ENCODE results near the gene RERE. TPM values are rescaled to one million over a fixed set of nuclear protein-coding genes. Genes with fewer than 3 reads are reported as not detected.

The RERE gene
- total and polyA plus RNA-seq, 7 donors = 38.8 to 308 (median 99.7) TPM

GRCh38 chr1:8551057-8551456 is 266.4 kb downstream of the RERE start:
- peaks cover 8% of the 10 kb centered on the region for H3K4me1 ChIP-seq
- ATAC-seq (no peak), DNase-seq (no peak)
- 88 to 91% (median 90%) methylated on average over 3 of the region's 3 CpGs for WGBS, 3 donors
- no peaks in the 10 kb centered on the region for H3K9me3 ChIP-seq
- H3K27ac ChIP-seq = no peak overlapping the region
- no peaks in the 10 kb centered on the region for H3K27me3 ChIP-seq (ENCODE audit: insufficient read depth in 3 of 3, low read length in 2 of 3)
- no peak overlapping the region for H3K4me3 ChIP-seq
- TF ChIP-seq, protein P1, sequence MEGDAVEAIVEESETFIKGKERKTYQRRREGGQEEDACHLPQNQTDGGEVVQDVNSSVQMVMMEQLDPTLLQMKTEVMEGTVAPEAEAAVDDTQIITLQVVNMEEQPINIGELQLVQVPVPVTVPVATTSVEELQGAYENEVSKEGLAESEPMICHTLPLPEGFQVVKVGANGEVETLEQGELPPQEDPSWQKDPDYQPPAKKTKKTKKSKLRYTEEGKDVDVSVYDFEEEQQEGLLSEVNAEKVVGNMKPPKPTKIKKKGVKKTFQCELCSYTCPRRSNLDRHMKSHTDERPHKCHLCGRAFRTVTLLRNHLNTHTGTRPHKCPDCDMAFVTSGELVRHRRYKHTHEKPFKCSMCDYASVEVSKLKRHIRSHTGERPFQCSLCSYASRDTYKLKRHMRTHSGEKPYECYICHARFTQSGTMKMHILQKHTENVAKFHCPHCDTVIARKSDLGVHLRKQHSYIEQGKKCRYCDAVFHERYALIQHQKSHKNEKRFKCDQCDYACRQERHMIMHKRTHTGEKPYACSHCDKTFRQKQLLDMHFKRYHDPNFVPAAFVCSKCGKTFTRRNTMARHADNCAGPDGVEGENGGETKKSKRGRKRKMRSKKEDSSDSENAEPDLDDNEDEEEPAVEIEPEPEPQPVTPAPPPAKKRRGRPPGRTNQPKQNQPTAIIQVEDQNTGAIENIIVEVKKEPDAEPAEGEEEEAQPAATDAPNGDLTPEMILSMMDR (IDR thresholded peaks at IDR 0.05) = no peak
- intact Hi-C loops (cut with DNase I) = loop anchor here in 1 of 2 donors (5.0 kb wide), 1 partner anchor 301 kb away; no protein-coding TSS in a partner anchor
- peaks cover 0 to 3% of the 10 kb centered on the region in 2 donors for H3K36me3 ChIP-seq (ENCODE audit: insufficient read depth in 1 of 2, low read depth in 1 of 2)

GRCh38 chr1:8547791-8548190 is 269.6 kb downstream of the RERE start:
- no peak for ATAC-seq
- Histone ChIP-seq H3K9me3 (no peaks in the 10 kb centered on the region), H3K27me3 (ENCODE audit: insufficient read depth in 3 of 3, low read length in 2 of 3) (no peaks in the 10 kb centered on the region), H3K4me3 (no peak overlapping the region), H3K4me1 (no peaks in the 10 kb centered on the region), H3K36me3 (ENCODE audit: insufficient read depth in 1 of 2, low read depth in 1 of 2) (no peaks in the 10 kb centered on the region), H3K27ac (no peak overlapping the region)
- intact Hi-C loops (cut with DNase I) = no loop called here
- no peak for DNase-seq
- 92 to 96% (median 94%) methylated on average over 4 of the region's 4 CpGs for WGBS, 3 donors
- TF ChIP-seq, protein P1 (IDR thresholded peaks at IDR 0.05) = no peak

DNA sequence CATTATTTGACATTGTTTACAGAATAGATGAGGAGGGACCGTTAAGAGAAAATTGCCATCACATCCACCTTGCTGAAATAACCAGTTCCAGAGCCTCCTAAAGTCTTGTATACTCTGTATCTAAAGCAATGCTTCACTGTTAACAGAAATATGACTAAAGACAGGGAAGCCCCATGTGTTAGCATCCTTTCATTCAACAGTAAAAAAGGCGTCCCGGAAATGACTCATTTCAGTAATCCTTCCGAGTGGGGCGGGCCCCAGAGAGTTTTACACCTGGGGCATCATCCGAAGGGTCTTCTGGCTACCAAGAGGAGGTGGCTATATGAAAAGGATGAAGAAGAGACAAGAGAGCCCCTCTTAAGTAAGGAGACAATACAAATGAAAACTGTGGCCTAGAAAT is 272.4 kb downstream of the RERE start:
- no peaks in the 10 kb centered on the region for H3K9me3 ChIP-seq
- intact Hi-C loops (cut with DNase I) = no loop called here
- WGBS, 3 donors = 84 to 87% (median 86%) methylated on average over 6 of the region's 6 CpGs
- no peak overlapping the region for H3K4me3 ChIP-seq
- no peaks in the 10 kb centered on the region for H3K27me3 ChIP-seq (ENCODE audit: insufficient read depth in 3 of 3, low read length in 2 of 3)
- TF ChIP-seq, protein P1 (IDR thresholded peaks at IDR 0.05) = no peak
- no peaks in the 10 kb centered on the region for H3K36me3 ChIP-seq (ENCODE audit: insufficient read depth in 1 of 2, low read depth in 1 of 2)
- DNase-seq (no peak), ATAC-seq (no peak)
- H3K27ac ChIP-seq = no peak overlapping the region
- H3K4me1 ChIP-seq = peaks cover 9% of the 10 kb centered on the region

DNA sequence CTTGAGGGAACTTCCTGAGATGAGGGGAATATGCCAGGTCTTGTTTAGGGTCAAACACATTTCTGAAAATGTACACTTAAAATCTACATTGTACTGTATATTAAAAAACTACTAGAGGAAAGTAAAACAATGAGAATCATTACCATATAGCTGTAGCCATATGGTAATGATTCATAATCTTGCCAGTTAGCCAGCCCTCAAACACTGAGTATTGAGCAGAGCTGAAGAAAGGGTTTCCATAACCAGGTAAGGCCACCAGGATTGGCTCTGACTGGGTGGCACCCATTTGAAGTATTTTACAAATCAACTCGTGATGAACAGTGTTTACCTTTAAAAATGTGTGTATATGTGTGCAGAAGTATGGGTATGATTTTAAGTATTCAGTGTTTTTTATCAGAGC is 272.8 kb downstream of the RERE start:
- no peak overlapping the region for H3K27ac ChIP-seq
- TF ChIP-seq, protein P1 (IDR thresholded peaks at IDR 0.05) = no peak
- no peaks in the 10 kb centered on the region for H3K9me3 ChIP-seq
- H3K4me3 ChIP-seq = no peak overlapping the region
- intact Hi-C loops (cut with DNase I) = no loop called here
- ATAC-seq (no peak), DNase-seq (no peak)
- peaks cover 13% of the 10 kb centered on the region for H3K4me1 ChIP-seq
- no peaks in the 10 kb centered on the region for H3K27me3 ChIP-seq (ENCODE audit: insufficient read depth in 3 of 3, low read length in 2 of 3)
- no peaks in the 10 kb centered on the region for H3K36me3 ChIP-seq (ENCODE audit: insufficient read depth in 1 of 2, low read depth in 1 of 2)
- WGBS, 3 donors = 93 to 97% (median 96%) methylated on average over 1 of the region's 1 CpG

- DNase-seq (no peak), ATAC-seq (no peak)
- TF ChIP-seq, protein P1 (IDR thresholded peaks at IDR 0.05) = no peak
- no peak overlapping the region for H3K27ac ChIP-seq
- peaks cover 13% of the 10 kb centered on the region for H3K4me1 ChIP-seq
- intact Hi-C loops (cut with DNase I) = no loop called here
- no peaks in the 10 kb centered on the region for H3K9me3 ChIP-seq
- no peaks in the 10 kb centered on the region for H3K27me3 ChIP-seq (ENCODE audit: insufficient read depth in 3 of 3, low read length in 2 of 3)
- H3K4me3 ChIP-seq = no peak overlapping the region
- no peaks in the 10 kb centered on the region for H3K36me3 ChIP-seq (ENCODE audit: insufficient read depth in 1 of 2, low read depth in 1 of 2)
Measured at GRCh38 chr1:8543965-8544364, 273.5 kb downstream of the RERE start.
